ENCODE data around the gene A4GALT. TPM values are rescaled to one million over a fixed set of nuclear protein-coding genes. Genes with fewer than 3 reads are reported as not detected.

A4GALT gene
- total RNA-seq, 2 experiments from 2014 or later, result not detected

DNA sequence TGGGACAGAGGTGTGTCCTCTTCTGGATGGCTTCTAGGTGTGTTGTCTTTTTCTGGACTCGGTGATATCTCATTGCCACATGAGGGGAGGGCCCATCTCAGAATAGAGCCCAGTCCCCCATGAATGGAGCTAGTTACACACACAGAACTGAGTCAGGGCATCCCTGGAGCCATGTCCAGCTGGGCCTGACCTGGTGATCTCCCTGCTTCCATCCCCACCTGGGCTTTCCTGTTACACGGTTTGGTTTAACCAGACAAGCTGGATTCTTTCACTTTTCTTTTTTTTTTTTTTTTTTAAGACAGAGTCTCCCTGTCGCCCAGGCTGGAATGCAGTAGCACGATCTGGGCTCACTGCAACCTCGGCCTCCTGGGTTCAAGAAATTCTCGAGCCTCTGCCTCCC, 6.1 kb upstream of the A4GALT start:
- CTCF ChIA-PET, result interaction anchor here (0.5 to 1.0 kb wide), 3 partner anchors 13 to 325 kb away, joined by 3 read pairs; no protein-coding TSS in a partner anchor
- intact Hi-C loops (cut with micrococcal nuclease), result no loop called here
- H3K27ac Mint-ChIP-seq, result no peak overlapping the region
- H3K4me3 Mint-ChIP-seq, result no peak overlapping the region
- H3K27me3 Mint-ChIP-seq (ENCODE audit: low read depth), result peaks cover 16% of the 10 kb centered on the region
- no peak for DNase-seq
- no peaks in the 10 kb centered on the region for H3K9me3 Mint-ChIP-seq
- peaks cover under 1% of the 10 kb centered on the region for H3K4me1 Mint-ChIP-seq (ENCODE audit: low read depth)
- no peaks in the 10 kb centered on the region for H3K36me3 Mint-ChIP-seq (ENCODE audit: low read depth)

DNA sequence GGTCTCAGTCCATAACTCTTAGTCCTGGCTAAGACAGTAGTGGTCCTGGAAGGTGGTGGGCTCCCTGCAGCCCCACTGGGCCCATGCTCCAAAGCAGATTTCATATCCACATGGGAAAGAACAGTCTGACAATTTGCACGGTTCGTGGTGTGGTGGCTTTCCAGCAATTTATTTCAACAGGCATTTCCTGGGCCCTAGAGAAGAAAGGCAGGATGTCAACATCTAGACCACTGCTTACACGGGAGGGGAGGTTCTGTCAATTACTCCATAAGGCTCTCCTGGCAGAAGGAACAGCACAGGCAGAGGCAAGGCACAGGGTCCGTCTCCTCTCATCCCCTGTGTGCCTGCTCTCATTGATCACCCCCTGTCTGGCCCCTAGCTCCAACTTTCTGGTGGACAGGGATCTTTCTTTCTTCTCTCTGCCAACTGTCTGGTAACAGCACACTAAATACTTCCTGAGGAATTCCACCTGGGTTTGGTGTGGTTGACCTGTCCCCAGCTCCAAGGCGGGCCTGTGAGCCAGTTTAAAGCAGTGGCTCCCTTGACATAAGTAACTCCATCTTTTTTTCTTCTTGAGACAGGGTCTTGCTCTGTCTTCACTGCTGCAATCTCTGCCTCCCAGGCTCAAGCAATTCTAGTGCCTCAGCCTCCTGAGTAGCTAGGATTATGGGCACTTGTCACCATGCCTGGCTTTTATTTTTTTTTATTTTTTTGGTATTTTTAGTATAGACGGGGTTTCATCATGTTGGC, 5.1 kb upstream of the A4GALT start:
- intact Hi-C loops (cut with micrococcal nuclease), result no loop called here

DNA sequence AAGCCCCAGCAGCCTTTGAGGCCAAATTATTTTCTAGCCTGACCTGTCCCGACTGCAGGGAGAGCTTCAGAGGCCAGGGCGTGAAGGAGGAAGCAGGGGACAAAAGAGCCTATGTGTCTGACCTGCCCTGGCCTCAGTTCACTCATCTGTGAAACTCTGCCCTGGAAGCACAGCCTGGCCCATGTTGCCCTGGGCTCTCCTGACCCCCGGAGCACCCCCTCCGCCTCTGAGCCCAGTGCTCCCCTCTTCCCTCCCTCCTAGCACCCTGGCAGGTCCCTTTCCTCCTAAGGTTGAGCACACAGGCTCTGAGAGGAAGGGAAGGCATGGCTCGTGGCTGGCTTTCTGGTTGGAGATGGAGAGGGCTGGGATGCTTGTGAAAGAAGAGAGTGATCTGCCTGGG, 3.4 kb upstream of the A4GALT start:
- Mint-ChIP-seq H3K9me3 (no peaks in the 10 kb centered on the region), H3K27ac (no peak overlapping the region), H3K4me1 (ENCODE audit: low read depth) (peaks cover 16% of the 10 kb centered on the region), H3K27me3 (ENCODE audit: low read depth) (peaks cover 33% of the 10 kb centered on the region), H3K36me3 (ENCODE audit: low read depth) (no peaks in the 10 kb centered on the region), H3K4me3 (no peak overlapping the region)
- intact Hi-C loops (cut with micrococcal nuclease), result no loop called here
- CTCF ChIA-PET, result no interaction called here
- DNase-seq, result no peak

More for the DNA sequence above, 5.1 kb upstream of the A4GALT start:
- Mint-ChIP-seq H3K27ac (no peak overlapping the region), H3K9me3 (no peaks in the 10 kb centered on the region), H3K4me1 (ENCODE audit: low read depth) (peaks cover 9% of the 10 kb centered on the region), H3K4me3 (no peak overlapping the region), H3K27me3 (ENCODE audit: low read depth) (peaks cover 26% of the 10 kb centered on the region), H3K36me3 (ENCODE audit: low read depth) (no peaks in the 10 kb centered on the region)
- no peak for DNase-seq
- CTCF ChIA-PET, result interaction anchor here (0.9 kb wide), 1 partner anchor 107 kb away, joined by 4 read pairs; no protein-coding TSS in a partner anchor

DNA sequence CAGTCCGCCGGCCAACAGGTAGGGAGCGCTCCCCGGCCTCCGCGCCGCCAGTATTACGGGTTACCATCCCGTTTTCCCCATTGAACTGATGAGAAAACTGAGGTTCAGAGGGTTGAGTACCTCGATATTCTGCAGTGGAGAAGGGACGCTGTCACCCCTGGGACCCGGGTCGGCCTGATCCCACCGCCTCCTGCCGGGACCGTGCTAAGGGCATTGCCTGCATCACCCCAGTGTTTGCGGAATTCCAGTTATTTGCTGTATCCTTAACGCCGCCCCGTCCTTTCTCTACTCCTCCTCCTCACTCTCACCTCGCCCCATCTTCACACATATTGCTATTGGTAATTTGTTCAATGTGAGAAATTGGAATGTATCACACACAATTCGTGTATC, 370 bp upstream of the A4GALT start:
- H3K27me3 Mint-ChIP-seq (ENCODE audit: low read depth), result peaks cover 57% of the 10 kb centered on the region
- no peak for DNase-seq
- H3K27ac Mint-ChIP-seq, result no peak overlapping the region
- intact Hi-C loops (cut with micrococcal nuclease), result no loop called here
- H3K4me3 Mint-ChIP-seq, result peak overlapping the region; percentile 52
- H3K9me3 Mint-ChIP-seq, result no peaks in the 10 kb centered on the region
- no peaks in the 10 kb centered on the region for H3K36me3 Mint-ChIP-seq (ENCODE audit: low read depth)
- CTCF ChIA-PET, result no interaction called here
- H3K4me1 Mint-ChIP-seq (ENCODE audit: low read depth), result peaks cover 17% of the 10 kb centered on the region

DNA sequence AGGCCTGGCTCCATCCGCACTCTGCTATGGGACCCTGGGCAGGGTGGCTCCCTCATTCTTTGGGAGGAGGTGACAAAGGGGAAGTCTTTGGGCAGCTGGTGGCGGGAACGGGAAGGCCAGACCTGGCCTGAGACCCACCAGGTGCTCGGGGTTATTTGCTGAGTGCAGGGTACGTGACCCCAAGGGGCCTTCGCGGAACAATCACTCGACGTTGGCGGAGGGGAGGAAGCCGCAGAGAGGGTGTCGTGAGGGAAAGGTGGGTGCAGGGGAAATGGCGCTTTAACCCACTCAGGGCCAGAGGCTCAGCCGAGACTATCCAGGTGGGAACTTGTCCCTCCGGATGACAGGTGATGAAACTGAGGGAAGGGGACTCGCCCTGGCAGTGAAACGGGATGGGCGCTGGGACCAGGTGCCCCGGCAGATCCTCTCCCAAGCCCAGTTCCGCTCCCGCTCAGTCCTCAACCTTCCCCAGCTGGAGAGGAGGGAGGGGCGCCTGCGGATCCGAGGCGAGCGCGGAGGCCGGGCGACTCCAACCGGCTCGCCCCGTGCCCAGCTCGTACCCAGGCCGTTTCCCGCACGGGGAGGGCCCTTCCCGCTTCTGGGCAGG, 911 bp downstream of the A4GALT start:
- Mint-ChIP-seq H3K27ac (no peak overlapping the region), H3K27me3 (ENCODE audit: low read depth) (peaks cover 54% of the 10 kb centered on the region), H3K36me3 (ENCODE audit: low read depth) (no peaks in the 10 kb centered on the region), H3K4me3 (peak overlapping the region; percentile 38), H3K9me3 (no peaks in the 10 kb centered on the region), H3K4me1 (ENCODE audit: low read depth) (peaks cover 17% of the 10 kb centered on the region)
- CTCF ChIA-PET, result no interaction called here
- DNase-seq, result no peak
- intact Hi-C loops (cut with micrococcal nuclease), result no loop called here

DNA sequence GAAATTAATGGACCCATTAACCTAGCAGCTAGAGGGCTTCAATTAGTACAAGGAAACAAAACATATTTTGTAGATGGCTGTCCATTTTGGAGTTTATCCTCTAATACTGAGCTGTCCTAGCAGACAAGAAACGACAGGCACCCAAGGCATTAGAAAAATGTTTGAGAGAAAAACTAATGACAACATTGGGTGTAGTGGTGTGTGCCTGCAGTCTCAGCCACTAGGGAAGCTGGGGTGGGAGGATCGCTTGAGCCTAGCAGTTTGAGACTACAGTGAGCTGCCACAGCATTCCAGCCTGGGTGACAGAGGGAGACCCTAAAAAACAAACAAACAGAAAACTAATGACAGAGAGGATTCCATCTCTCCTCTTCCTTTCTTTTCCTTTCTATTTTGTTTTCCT, 1.5 kb downstream of the A4GALT start:
- H3K27ac Mint-ChIP-seq, result no peak overlapping the region
- peak overlapping the region; percentile 38 for H3K4me3 Mint-ChIP-seq
- intact Hi-C loops (cut with micrococcal nuclease), result no loop called here
- no peaks in the 10 kb centered on the region for H3K9me3 Mint-ChIP-seq
- CTCF ChIA-PET, result no interaction called here
- no peak for DNase-seq
- peaks cover 17% of the 10 kb centered on the region for H3K4me1 Mint-ChIP-seq (ENCODE audit: low read depth)
- H3K36me3 Mint-ChIP-seq (ENCODE audit: low read depth), result no peaks in the 10 kb centered on the region
- peaks cover 54% of the 10 kb centered on the region for H3K27me3 Mint-ChIP-seq (ENCODE audit: low read depth)

DNA sequence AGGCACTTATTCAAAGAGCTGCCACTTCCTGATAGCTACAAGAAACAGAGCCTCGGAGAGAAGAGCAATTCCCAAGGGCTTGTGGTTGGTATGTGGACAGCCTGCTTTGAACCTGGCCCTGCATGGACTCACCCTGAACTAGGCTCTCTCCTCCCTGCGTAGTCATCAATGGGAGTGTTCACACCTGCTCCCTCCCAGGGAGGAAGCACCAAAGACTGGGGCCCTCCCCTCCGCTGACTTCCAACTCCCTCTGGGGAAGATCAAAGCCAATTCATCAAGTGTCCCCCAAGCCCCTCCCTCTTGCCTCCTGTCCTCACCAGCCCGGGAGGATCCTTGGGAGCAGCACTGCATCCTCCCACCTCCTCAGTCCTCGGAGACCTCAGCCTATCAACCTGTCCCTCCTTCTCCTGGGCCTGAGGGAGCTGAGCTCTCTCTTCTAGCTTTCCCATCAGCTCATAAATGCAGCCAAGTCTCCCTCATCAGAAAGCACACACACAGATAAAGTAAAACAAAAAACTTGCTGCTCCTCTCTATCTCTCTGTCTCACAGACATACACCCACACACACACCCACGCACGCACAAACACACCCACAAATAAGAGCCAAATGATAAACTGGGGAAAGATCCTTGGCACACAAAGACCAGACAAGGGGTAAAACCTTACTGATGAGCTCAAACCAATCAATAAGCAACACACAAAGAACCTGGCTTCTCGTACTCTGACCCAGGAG, 3.3 kb downstream of the A4GALT start:
- CTCF ChIA-PET, result no interaction called here
- no peak for DNase-seq
- no peak overlapping the region for H3K27ac Mint-ChIP-seq
- H3K4me1 Mint-ChIP-seq (ENCODE audit: low read depth), result peaks cover 17% of the 10 kb centered on the region
- H3K9me3 Mint-ChIP-seq, result no peaks in the 10 kb centered on the region
- intact Hi-C loops (cut with micrococcal nuclease), result no loop called here
- H3K36me3 Mint-ChIP-seq (ENCODE audit: low read depth), result no peaks in the 10 kb centered on the region
- no peak overlapping the region for H3K4me3 Mint-ChIP-seq
- H3K27me3 Mint-ChIP-seq (ENCODE audit: low read depth), result peaks cover 46% of the 10 kb centered on the region

DNA sequence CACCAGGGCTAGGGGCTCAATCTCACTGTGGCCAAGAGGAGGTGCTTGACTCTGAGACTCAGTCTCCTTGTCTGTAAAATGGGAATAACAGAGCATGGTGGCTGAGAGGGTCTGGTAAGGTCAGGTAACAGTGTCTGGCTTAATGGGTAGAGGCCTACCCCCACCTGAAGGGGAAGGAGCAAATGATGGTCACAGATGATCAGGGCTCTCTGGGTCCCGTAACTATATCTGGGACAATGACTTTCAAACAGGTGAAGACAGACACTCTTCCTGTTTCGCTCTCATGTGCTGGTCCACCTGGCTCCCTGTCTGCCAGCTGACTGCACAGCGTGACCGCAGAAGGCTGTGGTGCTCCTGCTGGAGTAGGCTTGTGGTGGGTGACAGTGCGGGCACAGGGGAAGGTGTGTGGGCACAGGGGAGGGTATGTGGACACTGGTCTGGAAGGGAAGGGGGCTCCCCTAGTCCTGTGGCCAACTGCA, 4.0 kb downstream of the A4GALT start:
- intact Hi-C loops (cut with micrococcal nuclease), result no loop called here
- Mint-ChIP-seq H3K9me3 (no peaks in the 10 kb centered on the region), H3K4me3 (no peak overlapping the region), H3K36me3 (ENCODE audit: low read depth) (no peaks in the 10 kb centered on the region), H3K4me1 (ENCODE audit: low read depth) (peaks cover 16% of the 10 kb centered on the region), H3K27ac (no peak overlapping the region), H3K27me3 (ENCODE audit: low read depth) (peaks cover 42% of the 10 kb centered on the region)
- no peak for DNase-seq
- CTCF ChIA-PET, result no interaction called here

DNA sequence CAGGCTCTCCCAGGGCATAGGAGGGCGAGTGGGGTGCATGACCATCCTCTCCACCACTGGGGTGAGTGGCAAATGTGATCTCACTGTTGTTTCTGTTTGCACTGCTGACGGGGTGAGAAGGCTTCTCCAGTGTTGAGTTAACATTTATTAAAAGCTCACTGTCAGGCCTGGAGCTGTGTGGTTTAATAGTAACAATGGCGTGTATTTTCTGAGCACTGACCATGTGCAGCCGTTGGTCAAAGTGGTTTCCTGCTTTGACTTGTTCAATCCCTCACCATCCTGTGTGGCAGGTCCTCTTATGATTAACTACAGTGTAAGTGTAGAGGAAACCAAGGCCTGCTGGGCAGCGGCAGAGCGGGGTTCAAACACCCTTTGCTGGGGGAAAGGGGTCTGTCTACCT, 4.4 kb downstream of the A4GALT start:
- Mint-ChIP-seq H3K4me3 (no peak overlapping the region), H3K4me1 (ENCODE audit: low read depth) (peaks cover 11% of the 10 kb centered on the region), H3K9me3 (no peaks in the 10 kb centered on the region), H3K27me3 (ENCODE audit: low read depth) (peaks cover 39% of the 10 kb centered on the region), H3K36me3 (ENCODE audit: low read depth) (no peaks in the 10 kb centered on the region), H3K27ac (no peak overlapping the region)
- DNase-seq, result no peak
- CTCF ChIA-PET, result no interaction called here
- intact Hi-C loops (cut with micrococcal nuclease), result no loop called here

DNA sequence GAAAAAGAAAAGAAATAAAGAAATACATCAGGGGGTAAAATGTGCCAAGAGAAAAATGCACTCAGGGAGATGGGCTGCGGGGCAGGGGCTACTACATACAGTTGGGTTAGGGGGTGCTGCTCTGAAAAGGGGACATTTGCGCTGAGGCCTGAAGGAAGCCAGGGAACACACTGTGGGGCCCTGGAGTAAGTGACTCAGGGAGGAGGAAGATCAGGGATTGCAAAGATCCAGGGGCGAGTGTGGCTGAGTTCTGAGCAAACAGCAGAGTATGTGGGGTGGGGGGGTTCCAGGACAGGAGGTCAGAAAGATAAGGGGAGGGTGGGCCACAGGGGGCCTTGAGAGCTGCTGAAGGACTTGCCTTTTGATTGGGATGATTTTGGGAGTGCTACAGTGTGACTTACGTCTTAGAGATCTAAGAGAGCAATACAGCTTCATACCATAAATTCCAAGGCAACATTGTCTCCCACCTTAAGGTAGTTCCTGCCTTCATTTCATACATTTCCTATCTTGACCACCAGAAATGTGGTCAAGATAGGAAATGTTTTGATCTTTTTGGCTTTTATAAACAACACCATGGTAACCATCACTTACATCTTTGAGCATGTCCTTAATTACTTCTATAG, 5.8 kb downstream of the A4GALT start:
- Mint-ChIP-seq H3K36me3 (ENCODE audit: low read depth) (no peaks in the 10 kb centered on the region), H3K9me3 (peaks cover under 1% of the 10 kb centered on the region), H3K27me3 (ENCODE audit: low read depth) (peaks cover 39% of the 10 kb centered on the region), H3K4me3 (no peak overlapping the region), H3K4me1 (ENCODE audit: low read depth) (peaks cover 8% of the 10 kb centered on the region), H3K27ac (no peak overlapping the region)
- DNase-seq, result no peak
- CTCF ChIA-PET, result no interaction called here
- intact Hi-C loops (cut with micrococcal nuclease), result no loop called here

DNA sequence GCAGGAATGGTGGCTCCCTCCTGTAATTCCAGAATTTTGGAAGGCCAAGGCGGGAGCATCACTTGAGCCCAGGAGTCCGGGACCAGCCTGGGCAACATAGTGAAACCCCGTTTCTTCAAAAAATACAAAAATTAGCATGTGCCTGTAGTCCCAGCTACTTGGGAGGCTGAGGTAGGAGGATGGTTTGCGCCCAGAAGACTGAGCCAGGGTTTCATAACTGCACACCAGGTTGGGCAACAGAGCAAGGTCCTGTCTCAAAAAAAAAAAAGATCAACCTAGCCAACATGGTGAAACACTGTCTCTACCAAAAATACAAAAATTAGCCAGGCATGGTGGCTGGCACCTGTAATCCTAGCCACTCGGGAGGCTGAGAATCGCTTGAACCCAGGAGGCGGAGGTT, 6.4 kb downstream of the A4GALT start:
- intact Hi-C loops (cut with micrococcal nuclease), result no loop called here
- no peaks in the 10 kb centered on the region for H3K36me3 Mint-ChIP-seq (ENCODE audit: low read depth)
- no peak overlapping the region for H3K4me3 Mint-ChIP-seq
- DNase-seq, result no peak
- CTCF ChIA-PET, result no interaction called here
- peaks cover 3% of the 10 kb centered on the region for H3K9me3 Mint-ChIP-seq
- H3K27ac Mint-ChIP-seq, result no peak overlapping the region
- peaks cover 34% of the 10 kb centered on the region for H3K27me3 Mint-ChIP-seq (ENCODE audit: low read depth)
- peaks cover 2% of the 10 kb centered on the region for H3K4me1 Mint-ChIP-seq (ENCODE audit: low read depth)
